ENCODE results near the gene MAZ.

MAZ gene

GRCh38 chr16:29835926-29836325, 29.6 kb downstream of the MAZ start:
- no peak for TF ChIP-seq CTCF (conservative IDR thresholded peaks at IDR 0.05; ENCODE audit: low read depth, low read length)
- no peak overlapping the region for H3K4me3 ChIP-seq (ENCODE audit: low read length)
- no peak for DNase-seq (ENCODE audit: low read depth)

- no peak overlapping the region for H3K4me3 ChIP-seq (ENCODE audit: low read length)
- TF ChIP-seq CTCF (conservative IDR thresholded peaks at IDR 0.05; ENCODE audit: low read depth, low read length) = no peak
- no peak for DNase-seq (ENCODE audit: low read depth)
These were observed 30.3 kb downstream of the MAZ start for GRCh38 chr16:29836623-29837022.

GRCh38 chr16:29837841-29838240, 31.5 kb downstream of the MAZ start:
- no peak for DNase-seq (ENCODE audit: low read depth)
- TF ChIP-seq CTCF (conservative IDR thresholded peaks at IDR 0.05; ENCODE audit: low read depth, low read length) = no peak
- H3K4me3 ChIP-seq (ENCODE audit: low read length) = no peak overlapping the region

- DNase-seq (ENCODE audit: low read depth) = no peak
- H3K4me3 ChIP-seq (ENCODE audit: low read length) = no peak overlapping the region
- TF ChIP-seq CTCF (conservative IDR thresholded peaks at IDR 0.05; ENCODE audit: low read depth, low read length) = no peak
These were observed 33.5 kb downstream of the MAZ start for GRCh38 chr16:29839822-29840221.

GRCh38 chr16:29840240-29840639, 33.9 kb downstream of the MAZ start:
- DNase-seq (ENCODE audit: low read depth) = no peak
- no peak overlapping the region for H3K4me3 ChIP-seq (ENCODE audit: low read length)
- no peak for TF ChIP-seq CTCF (conservative IDR thresholded peaks at IDR 0.05; ENCODE audit: low read depth, low read length)

- no peak for TF ChIP-seq CTCF (conservative IDR thresholded peaks at IDR 0.05; ENCODE audit: low read depth, low read length)
- no peak for DNase-seq (ENCODE audit: low read depth)
- H3K4me3 ChIP-seq (ENCODE audit: low read length) = no peak overlapping the region
These were observed 35.3 kb downstream of the MAZ start for GRCh38 chr16:29841631-29842030.

- no peak overlapping the region for H3K4me3 ChIP-seq (ENCODE audit: low read length)
- no peak for TF ChIP-seq CTCF (conservative IDR thresholded peaks at IDR 0.05; ENCODE audit: low read depth, low read length)
- no peak for DNase-seq (ENCODE audit: low read depth)
These were observed 36.5 kb downstream of the MAZ start for GRCh38 chr16:29842732-29843346.

Data from retinal pigment epithelial cell (primary cell).